Endothelial cell of umbilical vein (primary cell): ENCODE measurements around the gene FAM171A2. TPM values are rescaled to one million over a fixed set of nuclear protein-coding genes. Genes with fewer than 3 reads are reported as not detected.

Experiments used
- BruUV-seq: library from RNA; stranded (reverse); fragments of 400-500 nt; replicated peaks from 2 replicates; lab custom pipeline; 2021; lab: Mats Ljungman, UMichigan
- CTCF ChIA-PET: fragments of 300-600, 350-600 bp; sonication (Branson Sonifier 250); formaldehyde crosslinking; loops from one replicate; lab custom pipeline; 2021; ENCODE audit warnings: antibody characterized with exemption, inconsistent platforms; lab: Charles Lee
- POLR2A ChIA-PET: fragments of 300-600, 350-600 bp; sonication (Branson Sonifier 250); formaldehyde crosslinking; loops from one replicate; lab custom pipeline; 2021; ENCODE audit warnings: antibody characterized with exemption, inconsistent platforms; lab: Charles Lee
- DNase-seq: peaks from one replicate; pipeline ENCODE4 v3.0.0-alpha.2; 2011; ENCODE audit warnings: low read depth, low spot score
- FAIRE-seq: peaks from 2 replicates; lab custom pipeline; 2011; peaks lifted over from hg19 to GRCh38; lab: Jason Lieb, UNC
- H2AFZ ChIP-seq: 2 replicates; pipeline ENCODE4 v1.6.0; 2012; ENCODE audit warnings: low read depth, low read length, control low read depth, inconsistent platforms
- H3K27ac ChIP-seq: 2 replicates; pipeline ENCODE4 v1.5.1; 2011; ENCODE audit warnings: low read depth, mild to moderate bottlenecking, control low read depth, low read length, moderate library complexity; ENCODE audit not compliant: insufficient read depth
- H3K27me3 ChIP-seq, 2 experiments: 2 replicates each; pipeline versions ENCODE4 v1.6.0 to v1.6.1; 2011; ENCODE audit warnings: low read length in 2 of 2, mixed read lengths in 1 of 2; ENCODE audit not compliant: control insufficient read depth in 2 of 2, insufficient read depth in 2 of 2
- H3K36me3 ChIP-seq, 2 experiments: 2 replicates in 1 of 2; 3 replicates in 1 of 2; pipeline ENCODE4 v1.5.1; 2011; ENCODE audit warnings: low read length in 2 of 2, mild to moderate bottlenecking in 1 of 2, moderate library complexity in 1 of 2; ENCODE audit not compliant: control insufficient read depth in 2 of 2, insufficient read depth in 2 of 2; ENCODE audit errors: extremely low read depth in 1 of 2
- H3K4me1 ChIP-seq: 3 replicates; pipeline ENCODE4 v1.5.1; 2011; ENCODE audit warnings: mild to moderate bottlenecking, low read length; ENCODE audit not compliant: control insufficient read depth, insufficient read depth; ENCODE audit errors: extremely low read depth
- H3K4me2 ChIP-seq: 2 replicates; pipeline ENCODE4 v1.6.1; 2011; ENCODE audit warnings: low read length, control low read depth, mixed read lengths; ENCODE audit not compliant: insufficient read depth
- H3K4me3 ChIP-seq, 3 experiments: fragments of 200-600 bp in 1 of 3; sonication (generic), shearing (Covaris generic) in 1 of 3; replicated peaks in 1 of 3; 2 replicates each; pipeline ENCODE4 v1.5.1; 2011 to 2016; ENCODE audit warnings: control low read depth in 3 of 3, low read length in 3 of 3, mild to moderate bottlenecking in 2 of 3, inconsistent platforms in 1 of 3, low read depth in 1 of 3, moderate library complexity in 1 of 3; ENCODE audit not compliant: insufficient read depth in 1 of 3
- H3K79me2 ChIP-seq: 2 replicates; pipeline ENCODE4 v1.6.0; 2012; ENCODE audit warnings: low read length, inconsistent platforms; ENCODE audit not compliant: control insufficient read depth, insufficient read depth
- H3K9ac ChIP-seq: replicated peaks from 2 replicates; pipeline ENCODE3; 2011; ENCODE audit warnings: low read length, control low read depth; ENCODE audit not compliant: insufficient read depth; ENCODE audit errors: extremely low read depth
- H3K9me1 ChIP-seq: replicated peaks from 3 replicates; pipeline ENCODE4 v1.6.0; 2011; ENCODE audit warnings: mild to moderate bottlenecking, low read length; ENCODE audit not compliant: control insufficient read depth, insufficient read depth; ENCODE audit errors: extremely low read depth
- H3K9me3 ChIP-seq: replicated peaks from 2 replicates; pipeline ENCODE4 v1.5.1; 2012; ENCODE audit warnings: low read length, inconsistent platforms; ENCODE audit not compliant: control insufficient read depth, insufficient read depth
- H4K20me1 ChIP-seq: replicated peaks from 2 replicates; pipeline ENCODE3; 2011; ENCODE audit warnings: mild to moderate bottlenecking, low read length; ENCODE audit not compliant: control insufficient read depth, insufficient read depth; ENCODE audit errors: extremely low read depth
- CTCF ChIP-seq, 2 donors: IDR thresholded peaks; 1 replicate in 1 of 2; 2 replicates in 1 of 2; pipeline ENCODE4 v1.5.1; 2011; ENCODE audit warnings: low read length in 2 of 2, mild to moderate bottlenecking in 2 of 2, moderate library complexity in 2 of 2, control low read depth in 1 of 2, inconsistent platforms in 1 of 2, low read depth in 1 of 2; ENCODE audit not compliant: insufficient read depth in 1 of 2; ENCODE audit errors: extremely low read depth in 1 of 2
- EZH2 ChIP-seq: IDR thresholded peaks from 2 replicates; pipeline ENCODE4 v1.6.1; 2012; ENCODE audit warnings: borderline replicate concordance, low read depth, mild to moderate bottlenecking, moderate library complexity, low read length, inconsistent platforms; ENCODE audit not compliant: severe bottlenecking
- FOS ChIP-seq: IDR thresholded peaks from 2 replicates; pipeline ENCODE4 v1.6.1; 2011; ENCODE audit warnings: mild to moderate bottlenecking, low read length, moderate library complexity, borderline replicate concordance; ENCODE audit not compliant: insufficient read depth
- GATA2 ChIP-seq: IDR thresholded peaks from 2 replicates; pipeline ENCODE4 v1.7.0; 2011; ENCODE audit warnings: low read depth, mild to moderate bottlenecking, moderate library complexity, mixed read lengths, low read length; ENCODE audit not compliant: insufficient read length, insufficient read depth
- JUN ChIP-seq: IDR thresholded peaks from 2 replicates; pipeline ENCODE4 v1.6.1; 2011; ENCODE audit warnings: borderline replicate concordance, low read depth; ENCODE audit not compliant: insufficient read length, insufficient read depth
- MAX ChIP-seq: IDR thresholded peaks from 2 replicates; pipeline ENCODE4 v1.6.1; 2011; ENCODE audit not compliant: insufficient read depth, insufficient read length
- MYC ChIP-seq: IDR thresholded peaks from one replicate; pipeline ENCODE4 v1.6.1; 2011; ENCODE audit warnings: mild to moderate bottlenecking, low read depth, low read length
- POLR2A ChIP-seq: IDR thresholded peaks from 2 replicates; pipeline ENCODE4 v1.6.1; 2012; ENCODE audit warnings: low read depth, mild to moderate bottlenecking, control low read depth, low read length
- POLR2AphosphoS5 ChIP-seq: IDR thresholded peaks from 2 replicates; pipeline ENCODE4 v1.6.1; 2012; ENCODE audit warnings: low read depth, mild to moderate bottlenecking, control low read depth, low read length, moderate library complexity; ENCODE audit not compliant: insufficient read depth
- dilution Hi-C: fragments of 300-500 bp; cut with MboI; formaldehyde crosslinking; loops from one replicate; pipeline ENCODE4 v1.15.0; 2019; ENCODE audit warnings: low sequenced_read_pairs; ENCODE audit not compliant: extremely low pct_ligation_motif_present
- intact Hi-C: fragments of 100-400 bp; cut with micrococcal nuclease; formaldehyde crosslinking; loops from one replicate; pipeline ENCODE4 v1.10.0; 2022
- polyA plus RNA-seq, 4 experiments: library from polyadenylated mRNA; depleted of rRNA in 3 of 4; stranded (reverse) in 3 of 4; unstranded in 1 of 4; fragments of >200 nt; gene quantifications; 2 replicates each; pipeline versions ENCODE4 v1.2.1 to v1.2.3, GENCODE V29; 2011 to 2012; ENCODE audit warnings: missing spikeins in 1 of 4
- total RNA-seq: library from RNA; stranded (reverse); gene quantifications from 2 replicates; pipeline ENCODE4 v1.2.3, GENCODE V29; 2021

Gene FAM171A2
- total and polyA plus RNA-seq, 2 donors (not counting 3 experiments of a cell fraction or from before 2014, with no cell fraction given) = 11.3 to 13.4 TPM

DNA sequence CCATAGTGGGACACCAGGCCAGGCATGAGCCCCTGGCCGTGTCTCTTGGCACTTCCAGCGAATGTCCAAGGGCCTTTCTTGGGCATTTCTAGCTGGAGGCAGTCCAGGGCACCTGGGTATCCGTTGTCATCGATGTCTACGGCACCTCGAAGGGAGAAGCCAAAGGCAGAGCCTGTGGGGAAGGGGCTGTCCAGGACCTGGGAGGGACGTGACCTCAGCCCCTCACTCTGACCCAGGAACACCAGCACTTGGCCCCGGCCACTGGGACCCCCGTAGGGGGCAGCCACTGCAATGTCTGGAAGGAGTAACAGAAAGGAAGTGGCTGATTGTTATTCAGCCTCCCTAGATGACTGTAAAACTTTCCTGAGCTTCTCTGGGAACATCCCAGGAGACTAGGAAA is 17.1 kb upstream of the FAM171A2 start:
- no peaks in the 10 kb centered on the region for H3K36me3 ChIP-seq
- dilution Hi-C loops (no loop called here), intact Hi-C loops (no loop called here)
- no peaks in the 10 kb centered on the region for H3K9me3 ChIP-seq
- no peaks in the 10 kb centered on the region for H3K79me2 ChIP-seq
- H3K9ac ChIP-seq = no peak overlapping the region
- POLR2A ChIA-PET = no interaction called here
- no peaks in the 10 kb centered on the region for H3K9me1 ChIP-seq
- no peak overlapping the region for H3K4me2 ChIP-seq
- no TSS peak for BruUV-seq
- no peak overlapping the region for H3K27ac ChIP-seq
- peaks cover 10 to 13% of the 10 kb centered on the region in 2 experiments for H3K27me3 ChIP-seq
- peaks cover 7% of the 10 kb centered on the region for H3K4me1 ChIP-seq
- no peaks in the 10 kb centered on the region for H4K20me1 ChIP-seq
- FAIRE-seq (no peak), DNase-seq (no peak)
- no peak for TF ChIP-seq MAX
- TF ChIP-seq GATA2 = no peak
- no peak for TF ChIP-seq EZH2
- no peak overlapping the region for H3K4me3 ChIP-seq
- CTCF ChIA-PET = interaction anchor here (0.9 kb wide), 1 partner anchor 142 kb away, joined by 5 read pairs; no protein-coding TSS in a partner anchor
- no peak overlapping the region for H2AFZ ChIP-seq

DNA sequence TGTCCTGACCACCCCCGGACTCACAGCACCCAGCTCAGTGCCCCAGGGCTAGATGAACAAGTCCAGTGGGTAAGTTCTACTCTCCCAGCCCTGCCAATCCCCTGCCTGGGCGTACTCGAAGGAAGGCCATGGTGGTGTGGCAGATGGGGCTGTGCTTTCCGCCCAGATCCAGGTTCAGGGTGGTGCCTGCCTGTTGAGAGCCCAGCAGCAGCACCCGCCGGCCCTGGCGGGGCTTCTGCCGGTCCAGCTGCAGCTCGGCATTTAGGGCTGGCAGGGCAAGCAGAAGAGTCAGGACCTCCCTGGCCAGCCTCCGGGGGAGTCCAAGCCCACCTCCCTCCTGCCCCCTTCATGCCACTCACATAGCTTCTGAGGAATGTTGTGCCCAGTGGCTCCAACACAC is 16.2 kb upstream of the FAM171A2 start:
- no peak overlapping the region for H2AFZ ChIP-seq

More for the DNA sequence above, 16.2 kb upstream of the FAM171A2 start:
- Histone ChIP-seq H3K9me3 (no peaks in the 10 kb centered on the region), H3K36me3 (no peaks in the 10 kb centered on the region), H3K9me1 (no peaks in the 10 kb centered on the region), H3K4me2 (no peak overlapping the region), H3K27me3 (peaks cover 7 to 13% of the 10 kb centered on the region in 2 experiments), H3K4me3 (no peak overlapping the region), H3K79me2 (no peaks in the 10 kb centered on the region), H3K9ac (no peak overlapping the region), H4K20me1 (no peaks in the 10 kb centered on the region), H3K4me1 (peaks cover under 1% of the 10 kb centered on the region), H3K27ac (no peak overlapping the region)
- no peak for FAIRE-seq
- intact Hi-C loops (no loop called here), dilution Hi-C loops (no loop called here)
- no peak for TF ChIP-seq JUN
- no peak for TF ChIP-seq FOS
- TF ChIP-seq MAX = no peak
- no peak for TF ChIP-seq EZH2
- TF ChIP-seq MYC = no peak
- no peak for TF ChIP-seq CTCF (IDR thresholded peaks at IDR 0.05; ENCODE audit: extremely low read depth in 1 of 2, insufficient read depth in 1 of 2, low read depth in 1 of 2, low read length in 2 of 2)
- no peak for TF ChIP-seq POLR2AphosphoS5
- no peak for TF ChIP-seq GATA2
- no peak for TF ChIP-seq POLR2A
- POLR2A ChIA-PET = no interaction called here
- no peak for DNase-seq
- CTCF ChIA-PET = interaction anchor here (0.9 kb wide), 1 partner anchor 143 kb away, joined by 5 read pairs; no protein-coding TSS in a partner anchor
- BruUV-seq = no TSS peak
